Stimulated activated CD4-positive, alpha-beta T cell treated with anti-CD3 and anti-CD28 coated beads, Interleukin-15, amount 100 ng/mL, for 1 hour (primary cell): ENCODE data around the gene RSAD2.
"Not testable (repeated sequence)": the region's sequence is repeated elsewhere in the genome, so short reads cannot be mapped to it uniquely, and the experiment has no call there.

ENCODE experiments used
- DNase-seq, 2 donors: peaks; one replicate each; pipeline ENCODE4 v3.0.0-alpha.2; 2020; ENCODE audit warnings: low read depth in 1 of 2, low spot score in 1 of 2

Gene RSAD2

GRCh38 chr2:6924924-6925409 lies 47.4 kb downstream of the RSAD2 start:
- no peak for DNase-seq

- DNase-seq = no peak
Measured at GRCh38 chr2:6926071-6926732, 48.6 kb downstream of the RSAD2 start.

- DNase-seq = no peak
Measured at GRCh38 chr2:6927186-6927585, 49.6 kb downstream of the RSAD2 start.

GRCh38 chr2:6927753-6928152 lies 50.2 kb downstream of the RSAD2 start:
- no peak for DNase-seq

GRCh38 chr2:6928452-6928851 lies 50.9 kb downstream of the RSAD2 start:
- no peak for DNase-seq

- DNase-seq = no peak
Measured at GRCh38 chr2:6929196-6929819, 51.7 kb downstream of the RSAD2 start.

- no peak for DNase-seq
Measured at GRCh38 chr2:6930923-6931647, 53.5 kb downstream of the RSAD2 start.

GRCh38 chr2:6931753-6932152 lies 54.2 kb downstream of the RSAD2 start:
- no peak for DNase-seq

- DNase-seq = no peak
Measured at GRCh38 chr2:6932206-6932605, 54.6 kb downstream of the RSAD2 start.

GRCh38 chr2:6932828-6933227 lies 55.3 kb downstream of the RSAD2 start:
- DNase-seq = no peak

- DNase-seq = no peak
Measured at GRCh38 chr2:6933911-6934310, 56.3 kb downstream of the RSAD2 start.

GRCh38 chr2:6934345-6934744 lies 56.8 kb downstream of the RSAD2 start:
- DNase-seq = no peak

GRCh38 chr2:6934758-6935651 lies 57.4 kb downstream of the RSAD2 start:
- no peak for DNase-seq

GRCh38 chr2:6935652-6936020 lies 58.1 kb downstream of the RSAD2 start:
- not testable (repeated sequence) for DNase-seq

- no peak for DNase-seq
Measured at GRCh38 chr2:6937157-6937556, 59.6 kb downstream of the RSAD2 start.

- no peak for DNase-seq
Measured at GRCh38 chr2:6937582-6937981, 60.0 kb downstream of the RSAD2 start.

GRCh38 chr2:6939071-6939470 lies 61.5 kb downstream of the RSAD2 start:
- DNase-seq = no peak

- no peak for DNase-seq
Measured at GRCh38 chr2:6940820-6941219, 63.2 kb downstream of the RSAD2 start.

- no peak for DNase-seq
Measured at GRCh38 chr2:6941299-6942046, 63.9 kb downstream of the RSAD2 start.

- DNase-seq = no peak
Measured at GRCh38 chr2:6942848-6943247, 65.3 kb downstream of the RSAD2 start.

GRCh38 chr2:6943523-6943922 lies 65.9 kb downstream of the RSAD2 start:
- DNase-seq = no peak
